ENCODE data around the gene USP38.

GRCh38 chr4:143262838-143263237 lies 78.1 kb downstream of the USP38 start:
- no peak for TF ChIP-seq CTCF (conservative IDR thresholded peaks at IDR 0.05; ENCODE audit: low read depth, low read length)
- TF ChIP-seq EZH2 (IDR thresholded peaks at IDR 0.05; ENCODE audit: borderline replicate concordance, low read depth, low read length, poor library complexity, severe bottlenecking) = no peak
